GM23338 (cell line): ENCODE measurements around the gene PPM1J. TPM values are rescaled to one million over a fixed set of nuclear protein-coding genes. Genes with fewer than 3 reads are reported as not detected.

Source experiments
- ATAC-seq: fragments of 200-7000 bp; cut with Tn5 transposase; 3 replicates; pipeline ENCODE4 v1.9.1; 2020
- DNase-seq: peaks from one replicate; pipeline ENCODE4 v3.0.0-alpha.2; 2015; ENCODE audit warnings: low spot score
- H2AFZ ChIP-seq: fragments of 200-600 bp; sonication (generic); 2 replicates; pipeline ENCODE4 v1.8.0; 2016; ENCODE audit warnings: antibody characterized with exemption, mild to moderate bottlenecking, moderate library complexity
- H3F3A ChIP-seq: fragments of 200-600 bp; sonication (generic); replicated peaks from 2 replicates; pipeline ENCODE4 v1.8.0; 2017; ENCODE audit warnings: antibody characterized with exemption, mixed run types, low read depth
- H3K27ac ChIP-seq: fragments of 200-600 bp; sonication (generic); 2 replicates; pipeline ENCODE4 v1.6.1; 2016; ENCODE audit warnings: low read depth
- H3K27me3 ChIP-seq: fragments of 200-600 bp; sonication (generic); 2 replicates; pipeline ENCODE4 v1.8.0; 2016; ENCODE audit warnings: mild to moderate bottlenecking, mixed run types, moderate library complexity; ENCODE audit not compliant: insufficient read depth
- H3K36me3 ChIP-seq: fragments of 200-600 bp; sonication (generic); 2 replicates; pipeline ENCODE4 v1.8.0; 2016; ENCODE audit warnings: mild to moderate bottlenecking; ENCODE audit not compliant: insufficient read depth
- H3K4me1 ChIP-seq: fragments of 200-600 bp; sonication (generic); 2 replicates; pipeline ENCODE4 v1.8.0; 2016; ENCODE audit warnings: mild to moderate bottlenecking, moderate library complexity; ENCODE audit not compliant: insufficient read depth
- H3K4me2 ChIP-seq: fragments of 200-600 bp; sonication (generic); 2 replicates; pipeline ENCODE4 v1.7.1; 2017; ENCODE audit warnings: mixed run types
- H3K4me3 ChIP-seq: fragments of 200-600 bp; sonication (generic); 2 replicates; pipeline ENCODE4 v1.6.1; 2016; ENCODE audit warnings: mixed run types
- H3K79me2 ChIP-seq: fragments of 200-600 bp; sonication (generic); replicated peaks from 2 replicates; pipeline ENCODE4 v1.8.0; 2017; ENCODE audit warnings: mild to moderate bottlenecking; ENCODE audit not compliant: insufficient read depth
- H3K9me2 ChIP-seq: fragments of 200-600 bp; sonication (generic); 2 replicates; pipeline ENCODE4 v1.8.0; 2017; ENCODE audit not compliant: insufficient read depth
- H4K20me1 ChIP-seq: fragments of 200-600 bp; sonication (generic); replicated peaks from 2 replicates; pipeline ENCODE4 v1.8.0; 2017; ENCODE audit warnings: mild to moderate bottlenecking; ENCODE audit not compliant: insufficient read depth
- H3K27ac Mint-ChIP-seq: 2 replicates; pipeline ENCODE4 v1.8.0; 2020; ENCODE audit warnings: inconsistent platforms, mild to moderate bottlenecking, moderate library complexity, mixed read lengths
- H3K27me3 Mint-ChIP-seq: 3 replicates; pipeline ENCODE4 v1.8.0; 2022; ENCODE audit warnings: low read depth, mild to moderate bottlenecking, moderate library complexity, mixed read lengths, inconsistent platforms; ENCODE audit not compliant: insufficient read depth, poor library complexity
- H3K36me3 Mint-ChIP-seq: 3 replicates; pipeline ENCODE4 v1.8.0; 2021; ENCODE audit warnings: low read depth, mild to moderate bottlenecking, inconsistent platforms, moderate library complexity, mixed read lengths
- H3K4me1 Mint-ChIP-seq: 3 replicates; pipeline ENCODE4 v1.8.0; 2020; ENCODE audit warnings: mild to moderate bottlenecking, inconsistent platforms, mixed read lengths
- H3K4me3 Mint-ChIP-seq: 3 replicates; pipeline ENCODE4 v1.8.0; 2021; ENCODE audit warnings: moderate library complexity, mild to moderate bottlenecking, inconsistent platforms, mixed read lengths
- H3K9me3 Mint-ChIP-seq: 3 replicates; pipeline ENCODE4 v1.8.0; 2020; ENCODE audit warnings: moderate library complexity, mild to moderate bottlenecking, inconsistent platforms, mixed read lengths
- CREB1 ChIP-seq: fragments of 250-450 bp; sonication (Bioruptor Pico); IDR thresholded peaks from 2 replicates; pipeline ENCODE4 v1.5.0; 2020; ENCODE audit warnings: low read depth, mild to moderate bottlenecking, moderate library complexity
- EZH2 ChIP-seq: fragments of 200-600 bp; sonication (generic); IDR thresholded peaks from one replicate; pipeline ENCODE4 v1.8.0; 2017; ENCODE audit warnings: antibody characterized with exemption, mild to moderate bottlenecking, low read depth; ENCODE audit not compliant: unreplicated experiment
- EZH2phosphoT487 ChIP-seq: fragments of 200-600 bp; sonication (generic); IDR thresholded peaks from one replicate; pipeline ENCODE4 v1.8.1; 2018; ENCODE audit warnings: antibody characterized with exemption; ENCODE audit not compliant: unreplicated experiment
- JUNB ChIP-seq: IDR thresholded peaks from one replicate; pipeline ENCODE4 v1.6.1; 2016; ENCODE audit warnings: antibody characterized with exemption; ENCODE audit not compliant: unreplicated experiment
- NANOG ChIP-seq: IDR thresholded peaks from 2 replicates; pipeline ENCODE4 v1.6.1; 2016; ENCODE audit warnings: antibody characterized with exemption, borderline replicate concordance
- POLR2AphosphoS5 ChIP-seq: IDR thresholded peaks from 2 replicates; pipeline ENCODE4 v1.6.1; 2016; ENCODE audit warnings: antibody characterized with exemption, low read depth
- STAT1 ChIP-seq: IDR thresholded peaks from one replicate; pipeline ENCODE4 v1.6.1; 2016; ENCODE audit warnings: antibody characterized with exemption; ENCODE audit not compliant: unreplicated experiment
- ZNF114 ChIP-seq: fragments of 250-450 bp; sonication (Bioruptor Pico); IDR thresholded peaks from 2 replicates; pipeline ENCODE4 v1.5.0; 2020; ENCODE audit warnings: mild to moderate bottlenecking, moderate library complexity
- ZNF331 ChIP-seq: fragments of 250-450 bp; sonication (Bioruptor Pico); IDR thresholded peaks from 2 replicates; pipeline ENCODE4 v1.5.0; 2020; ENCODE audit warnings: low read depth, mild to moderate bottlenecking, moderate library complexity
- polyA plus RNA-seq: library from polyadenylated mRNA; unstranded; fragments of >200 nt; fragmentation: Nextera tagmentation; extraction: Ambion mirVana; gene quantifications from 2 replicates; pipeline ENCODE4 v1.2.1, GENCODE V29; 2016
- total RNA-seq: library from RNA; depleted of rRNA; stranded (reverse); fragments of >200 nt; shearing (Covaris generic); gene quantifications from 2 replicates; pipeline ENCODE4 v1.2.3, GENCODE V29; 2014
- TF ChIP-seq, protein P1 (sequence below), 2 experiments: fragments of 200-600 bp in 1 of 2; sonication (generic) in 1 of 2; conservative IDR thresholded peaks; 2 replicates each; pipeline versions ENCODE4 v1.5.1 to v1.6.1; 2016 to 2017; ENCODE audit warnings: antibody characterized with exemption in 2 of 2, low read depth in 2 of 2, mild to moderate bottlenecking in 2 of 2, moderate library complexity in 1 of 2
- TF ChIP-seq, protein P2 (sequence below): IDR thresholded peaks from one replicate; pipeline ENCODE4 v1.6.1; 2018; ENCODE audit warnings: antibody characterized with exemption; ENCODE audit not compliant: unreplicated experiment
- TF ChIP-seq, protein P3 (sequence below): IDR thresholded peaks from 2 replicates; pipeline ENCODE4 v1.6.1; 2016; ENCODE audit warnings: antibody characterized with exemption
- TF ChIP-seq, protein P4 (sequence below): fragments of 250-450 bp; sonication (Bioruptor Pico); IDR thresholded peaks from 2 replicates; pipeline ENCODE4 v1.5.0; 2020; ENCODE audit warnings: mild to moderate bottlenecking, moderate library complexity

The PPM1J gene
- total and polyA plus RNA-seq, 2 experiments from 2014 or later = 19.0 to 22.4 TPM

DNA sequence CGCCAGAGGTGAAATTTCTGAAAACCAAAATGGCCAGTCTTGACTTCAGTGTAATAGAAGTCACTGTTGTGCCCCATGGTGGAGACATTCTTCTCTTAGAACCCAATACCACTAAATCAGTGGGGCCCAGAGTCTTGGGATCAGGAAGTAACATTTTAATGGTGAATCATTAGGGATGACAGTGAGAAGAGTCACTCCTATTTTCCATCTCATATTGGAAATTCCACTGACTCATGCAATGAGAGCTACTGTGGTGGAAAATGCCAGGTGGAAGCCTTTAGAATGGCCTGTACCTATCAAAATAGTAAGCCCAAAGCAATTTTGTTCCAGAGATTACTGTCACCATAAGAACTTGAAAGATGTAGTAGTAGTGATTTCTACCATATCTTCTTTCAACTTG is 20.6 kb upstream of the PPM1J start (continued):
- TF ChIP-seq, protein P1, sequence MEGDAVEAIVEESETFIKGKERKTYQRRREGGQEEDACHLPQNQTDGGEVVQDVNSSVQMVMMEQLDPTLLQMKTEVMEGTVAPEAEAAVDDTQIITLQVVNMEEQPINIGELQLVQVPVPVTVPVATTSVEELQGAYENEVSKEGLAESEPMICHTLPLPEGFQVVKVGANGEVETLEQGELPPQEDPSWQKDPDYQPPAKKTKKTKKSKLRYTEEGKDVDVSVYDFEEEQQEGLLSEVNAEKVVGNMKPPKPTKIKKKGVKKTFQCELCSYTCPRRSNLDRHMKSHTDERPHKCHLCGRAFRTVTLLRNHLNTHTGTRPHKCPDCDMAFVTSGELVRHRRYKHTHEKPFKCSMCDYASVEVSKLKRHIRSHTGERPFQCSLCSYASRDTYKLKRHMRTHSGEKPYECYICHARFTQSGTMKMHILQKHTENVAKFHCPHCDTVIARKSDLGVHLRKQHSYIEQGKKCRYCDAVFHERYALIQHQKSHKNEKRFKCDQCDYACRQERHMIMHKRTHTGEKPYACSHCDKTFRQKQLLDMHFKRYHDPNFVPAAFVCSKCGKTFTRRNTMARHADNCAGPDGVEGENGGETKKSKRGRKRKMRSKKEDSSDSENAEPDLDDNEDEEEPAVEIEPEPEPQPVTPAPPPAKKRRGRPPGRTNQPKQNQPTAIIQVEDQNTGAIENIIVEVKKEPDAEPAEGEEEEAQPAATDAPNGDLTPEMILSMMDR (conservative IDR thresholded peaks at IDR 0.05; ENCODE audit: low read depth in 2 of 2) = no peak
- TF ChIP-seq, protein P2, sequence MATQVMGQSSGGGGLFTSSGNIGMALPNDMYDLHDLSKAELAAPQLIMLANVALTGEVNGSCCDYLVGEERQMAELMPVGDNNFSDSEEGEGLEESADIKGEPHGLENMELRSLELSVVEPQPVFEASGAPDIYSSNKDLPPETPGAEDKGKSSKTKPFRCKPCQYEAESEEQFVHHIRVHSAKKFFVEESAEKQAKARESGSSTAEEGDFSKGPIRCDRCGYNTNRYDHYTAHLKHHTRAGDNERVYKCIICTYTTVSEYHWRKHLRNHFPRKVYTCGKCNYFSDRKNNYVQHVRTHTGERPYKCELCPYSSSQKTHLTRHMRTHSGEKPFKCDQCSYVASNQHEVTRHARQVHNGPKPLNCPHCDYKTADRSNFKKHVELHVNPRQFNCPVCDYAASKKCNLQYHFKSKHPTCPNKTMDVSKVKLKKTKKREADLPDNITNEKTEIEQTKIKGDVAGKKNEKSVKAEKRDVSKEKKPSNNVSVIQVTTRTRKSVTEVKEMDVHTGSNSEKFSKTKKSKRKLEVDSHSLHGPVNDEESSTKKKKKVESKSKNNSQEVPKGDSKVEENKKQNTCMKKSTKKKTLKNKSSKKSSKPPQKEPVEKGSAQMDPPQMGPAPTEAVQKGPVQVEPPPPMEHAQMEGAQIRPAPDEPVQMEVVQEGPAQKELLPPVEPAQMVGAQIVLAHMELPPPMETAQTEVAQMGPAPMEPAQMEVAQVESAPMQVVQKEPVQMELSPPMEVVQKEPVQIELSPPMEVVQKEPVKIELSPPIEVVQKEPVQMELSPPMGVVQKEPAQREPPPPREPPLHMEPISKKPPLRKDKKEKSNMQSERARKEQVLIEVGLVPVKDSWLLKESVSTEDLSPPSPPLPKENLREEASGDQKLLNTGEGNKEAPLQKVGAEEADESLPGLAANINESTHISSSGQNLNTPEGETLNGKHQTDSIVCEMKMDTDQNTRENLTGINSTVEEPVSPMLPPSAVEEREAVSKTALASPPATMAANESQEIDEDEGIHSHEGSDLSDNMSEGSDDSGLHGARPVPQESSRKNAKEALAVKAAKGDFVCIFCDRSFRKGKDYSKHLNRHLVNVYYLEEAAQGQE = no peak
- no peak for TF ChIP-seq POLR2AphosphoS5
- TF ChIP-seq, protein P3, sequence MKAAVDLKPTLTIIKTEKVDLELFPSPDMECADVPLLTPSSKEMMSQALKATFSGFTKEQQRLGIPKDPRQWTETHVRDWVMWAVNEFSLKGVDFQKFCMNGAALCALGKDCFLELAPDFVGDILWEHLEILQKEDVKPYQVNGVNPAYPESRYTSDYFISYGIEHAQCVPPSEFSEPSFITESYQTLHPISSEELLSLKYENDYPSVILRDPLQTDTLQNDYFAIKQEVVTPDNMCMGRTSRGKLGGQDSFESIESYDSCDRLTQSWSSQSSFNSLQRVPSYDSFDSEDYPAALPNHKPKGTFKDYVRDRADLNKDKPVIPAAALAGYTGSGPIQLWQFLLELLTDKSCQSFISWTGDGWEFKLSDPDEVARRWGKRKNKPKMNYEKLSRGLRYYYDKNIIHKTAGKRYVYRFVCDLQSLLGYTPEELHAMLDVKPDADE = no peak
- TF ChIP-seq ZNF331 = no peak
- no peak for TF ChIP-seq JUNB
- TF ChIP-seq STAT1 = no peak
- no peak for TF ChIP-seq ZNF114
- no peak for TF ChIP-seq CREB1
- no peak for TF ChIP-seq EZH2
- TF ChIP-seq NANOG = no peak
- TF ChIP-seq EZH2phosphoT487 = no peak

DNA sequence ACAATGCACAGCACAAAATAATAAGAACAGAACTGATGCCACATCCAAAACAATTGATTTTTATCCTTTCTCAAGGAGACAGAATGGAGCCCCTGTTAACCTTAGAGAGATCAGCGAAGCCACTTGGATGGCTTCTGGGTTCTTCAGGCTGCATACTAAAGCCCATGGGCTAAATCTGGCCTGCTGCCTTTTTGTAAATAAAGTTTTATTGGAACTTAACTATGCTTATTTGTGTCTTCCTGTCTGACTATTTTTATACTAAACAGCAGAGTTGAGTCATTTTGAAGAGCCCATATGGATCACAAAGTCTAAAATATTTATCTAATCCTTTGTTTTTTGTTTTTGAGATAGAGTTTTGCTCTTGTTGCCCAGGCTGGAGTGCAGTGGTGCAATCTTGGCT is 16.3 kb upstream of the PPM1J start:
- H2AFZ ChIP-seq = no peak overlapping the region
- no peaks in the 10 kb centered on the region for H4K20me1 ChIP-seq
- H3K27ac ChIP-seq = no peak overlapping the region
- Mint-ChIP-seq H3K9me3 (peaks cover 5% of the 10 kb centered on the region; the same call in 1 of the 3 replicates), H3K36me3 (no peaks in the 10 kb centered on the region), H3K4me1 (peaks cover 3% of the 10 kb centered on the region; the same call in 2 of the 3 replicates), H3K27ac (no peak overlapping the region), H3K27me3 (no peaks in the 10 kb centered on the region), H3K4me3 (no peak overlapping the region)
- DNase-seq = no peak
- no peaks in the 10 kb centered on the region for H3K36me3 ChIP-seq
- no peak overlapping the region for H3K4me2 ChIP-seq
- H3K4me1 ChIP-seq = 0 out of 2 replicates have a peak, but pooled peaks cover 4% of the 10 kb centered on the region
- no peak for ATAC-seq
- H3F3A ChIP-seq = no peaks in the 10 kb centered on the region
- H3K79me2 ChIP-seq = no peaks in the 10 kb centered on the region
- no peak overlapping the region for H3K4me3 ChIP-seq
- H3K9me2 ChIP-seq = no peaks in the 10 kb centered on the region
- H3K27me3 ChIP-seq = no peaks in the 10 kb centered on the region; the same call in 1 of the 2 replicates
- TF ChIP-seq NANOG (no peak), ZNF331 (no peak)
- TF ChIP-seq, protein P4, sequence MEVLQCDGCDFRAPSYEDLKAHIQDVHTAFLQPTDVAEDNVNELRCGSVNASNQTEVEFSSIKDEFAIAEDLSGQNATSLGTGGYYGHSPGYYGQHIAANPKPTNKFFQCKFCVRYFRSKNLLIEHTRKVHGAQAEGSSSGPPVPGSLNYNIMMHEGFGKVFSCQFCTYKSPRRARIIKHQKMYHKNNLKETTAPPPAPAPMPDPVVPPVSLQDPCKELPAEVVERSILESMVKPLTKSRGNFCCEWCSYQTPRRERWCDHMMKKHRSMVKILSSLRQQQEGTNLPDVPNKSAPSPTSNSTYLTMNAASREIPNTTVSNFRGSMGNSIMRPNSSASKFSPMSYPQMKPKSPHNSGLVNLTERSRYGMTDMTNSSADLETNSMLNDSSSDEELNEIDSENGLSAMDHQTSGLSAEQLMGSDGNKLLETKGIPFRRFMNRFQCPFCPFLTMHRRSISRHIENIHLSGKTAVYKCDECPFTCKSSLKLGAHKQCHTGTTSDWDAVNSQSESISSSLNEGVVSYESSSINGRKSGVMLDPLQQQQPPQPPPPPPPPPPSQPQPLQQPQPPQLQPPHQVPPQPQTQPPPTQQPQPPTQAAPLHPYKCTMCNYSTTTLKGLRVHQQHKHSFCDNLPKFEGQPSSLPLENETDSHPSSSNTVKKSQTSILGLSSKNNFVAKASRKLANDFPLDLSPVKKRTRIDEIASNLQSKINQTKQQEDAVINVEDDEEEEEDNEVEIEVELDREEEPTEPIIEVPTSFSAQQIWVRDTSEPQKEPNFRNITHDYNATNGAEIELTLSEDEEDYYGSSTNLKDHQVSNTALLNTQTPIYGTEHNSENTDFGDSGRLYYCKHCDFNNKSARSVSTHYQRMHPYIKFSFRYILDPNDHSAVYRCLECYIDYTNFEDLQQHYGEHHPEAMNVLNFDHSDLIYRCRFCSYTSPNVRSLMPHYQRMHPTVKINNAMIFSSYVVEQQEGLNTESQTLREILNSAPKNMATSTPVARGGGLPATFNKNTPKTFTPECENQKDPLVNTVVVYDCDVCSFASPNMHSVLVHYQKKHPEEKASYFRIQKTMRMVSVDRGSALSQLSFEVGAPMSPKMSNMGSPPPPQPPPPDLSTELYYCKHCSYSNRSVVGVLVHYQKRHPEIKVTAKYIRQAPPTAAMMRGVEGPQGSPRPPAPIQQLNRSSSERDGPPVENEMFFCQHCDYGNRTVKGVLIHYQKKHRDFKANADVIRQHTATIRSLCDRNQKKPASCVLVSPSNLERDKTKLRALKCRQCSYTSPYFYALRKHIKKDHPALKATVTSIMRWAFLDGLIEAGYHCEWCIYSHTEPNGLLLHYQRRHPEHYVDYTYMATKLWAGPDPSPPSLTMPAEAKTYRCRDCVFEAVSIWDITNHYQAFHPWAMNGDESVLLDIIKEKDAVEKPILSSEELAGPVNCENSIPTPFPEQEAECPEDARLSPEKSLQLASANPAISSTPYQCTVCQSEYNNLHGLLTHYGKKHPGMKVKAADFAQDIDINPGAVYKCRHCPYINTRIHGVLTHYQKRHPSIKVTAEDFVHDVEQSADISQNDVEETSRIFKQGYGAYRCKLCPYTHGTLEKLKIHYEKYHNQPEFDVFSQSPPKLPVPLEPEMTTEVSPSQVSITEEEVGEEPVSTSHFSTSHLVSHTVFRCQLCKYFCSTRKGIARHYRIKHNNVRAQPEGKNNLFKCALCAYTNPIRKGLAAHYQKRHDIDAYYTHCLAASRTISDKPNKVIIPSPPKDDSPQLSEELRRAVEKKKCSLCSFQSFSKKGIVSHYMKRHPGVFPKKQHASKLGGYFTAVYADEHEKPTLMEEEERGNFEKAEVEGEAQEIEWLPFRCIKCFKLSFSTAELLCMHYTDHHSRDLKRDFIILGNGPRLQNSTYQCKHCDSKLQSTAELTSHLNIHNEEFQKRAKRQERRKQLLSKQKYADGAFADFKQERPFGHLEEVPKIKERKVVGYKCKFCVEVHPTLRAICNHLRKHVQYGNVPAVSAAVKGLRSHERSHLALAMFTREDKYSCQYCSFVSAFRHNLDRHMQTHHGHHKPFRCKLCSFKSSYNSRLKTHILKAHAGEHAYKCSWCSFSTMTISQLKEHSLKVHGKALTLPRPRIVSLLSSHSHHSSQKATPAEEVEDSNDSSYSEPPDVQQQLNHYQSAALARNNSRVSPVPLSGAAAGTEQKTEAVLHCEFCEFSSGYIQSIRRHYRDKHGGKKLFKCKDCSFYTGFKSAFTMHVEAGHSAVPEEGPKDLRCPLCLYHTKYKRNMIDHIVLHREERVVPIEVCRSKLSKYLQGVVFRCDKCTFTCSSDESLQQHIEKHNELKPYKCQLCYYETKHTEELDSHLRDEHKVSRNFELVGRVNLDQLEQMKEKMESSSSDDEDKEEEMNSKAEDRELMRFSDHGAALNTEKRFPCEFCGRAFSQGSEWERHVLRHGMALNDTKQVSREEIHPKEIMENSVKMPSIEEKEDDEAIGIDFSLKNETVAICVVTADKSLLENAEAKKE (CRISPR knock-in tag) = no peak
